ENCODE measurements around the gene GOLGA1. TPM values are rescaled to one million over a fixed set of nuclear protein-coding genes. Genes with fewer than 3 reads are reported as not detected.

GOLGA1 gene
- total and polyA plus RNA-seq, 2 donors, result 7.3 to 9.5 TPM

DNA sequence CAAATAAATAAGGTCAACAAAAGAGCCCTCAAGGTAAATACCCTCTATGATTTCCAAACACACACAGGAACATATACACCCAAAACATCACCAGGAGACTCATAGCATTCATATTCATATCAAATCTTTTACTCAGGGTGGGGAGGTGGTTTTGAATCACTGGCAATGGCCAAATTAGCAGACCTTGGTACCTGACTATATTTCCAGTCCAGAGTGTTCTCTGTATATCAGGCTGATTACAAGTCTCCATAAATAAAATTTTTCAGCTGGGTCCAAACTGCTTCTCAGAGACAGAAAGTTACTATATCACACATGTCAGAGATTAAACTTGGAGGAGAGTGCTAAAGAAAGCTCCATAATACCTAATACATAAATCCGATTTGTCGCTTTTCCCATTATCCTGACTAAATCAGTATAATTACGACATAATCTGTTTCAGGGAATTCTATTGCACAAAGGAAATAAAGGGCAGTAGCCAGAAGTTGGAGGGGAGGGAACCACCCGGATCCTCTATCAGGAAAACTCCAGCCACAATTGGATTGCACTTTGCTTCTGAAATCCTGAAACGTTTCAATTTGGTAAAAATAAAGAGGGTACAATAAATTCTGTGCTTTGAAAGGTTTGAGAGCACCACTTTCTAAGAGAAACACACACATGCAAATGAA, 7.0 kb upstream of the GOLGA1 start:
- Histone ChIP-seq H3K36me3 (ENCODE audit: control insufficient read depth in 2 of 2, insufficient read depth in 2 of 2, low read length in 1 of 2) (peaks cover 0 to 11% of the 10 kb centered on the region in 2 donors), H3K4me1 (ENCODE audit: control insufficient read depth in 2 of 2, insufficient read depth in 2 of 2, low read length in 2 of 2) (no peaks in the 10 kb centered on the region), H3K4me3 (ENCODE audit: low read length in 2 of 2) (no peak overlapping the region), H3K27me3 (ENCODE audit: control insufficient read depth in 2 of 2, insufficient read depth in 1 of 2, low read length in 1 of 2) (no peaks in the 10 kb centered on the region), H3K9me3 (ENCODE audit: control insufficient read depth in 2 of 2, insufficient read depth in 1 of 2, low read length in 1 of 2) (no peaks in the 10 kb centered on the region), H3K27ac (ENCODE audit: low read depth in 1 of 2, low read length in 1 of 2) (no peak overlapping the region)
- no peak for DNase-seq (ENCODE audit: low read depth in 6 of 9, low spot score in 9 of 9)
- 97% methylated on average over 5 of the region's 5 CpGs for WGBS

DNA sequence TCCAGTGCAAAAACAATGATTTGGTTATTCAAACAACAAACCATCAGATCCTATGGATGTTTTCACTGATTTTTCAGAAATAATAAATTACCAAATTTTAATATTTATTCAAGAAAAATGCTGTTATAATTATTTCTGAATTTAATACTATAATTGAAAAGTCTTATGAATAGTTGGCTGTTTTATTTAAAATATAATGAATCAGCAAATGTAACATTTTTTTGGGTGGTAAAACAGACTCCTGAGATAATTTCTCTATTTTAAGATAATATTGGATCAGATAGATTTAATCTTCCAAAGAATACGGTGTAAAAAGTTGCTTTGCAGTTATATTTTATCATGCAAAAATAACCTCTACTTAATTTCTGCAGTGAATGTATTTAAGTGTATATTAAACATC, 5.3 kb upstream of the GOLGA1 start:
- Histone ChIP-seq H3K27ac (ENCODE audit: low read depth in 1 of 2, low read length in 1 of 2) (no peak overlapping the region), H3K27me3 (ENCODE audit: control insufficient read depth in 2 of 2, insufficient read depth in 1 of 2, low read length in 1 of 2) (no peaks in the 10 kb centered on the region), H3K4me3 (ENCODE audit: low read length in 2 of 2) (no peak overlapping the region), H3K36me3 (ENCODE audit: control insufficient read depth in 2 of 2, insufficient read depth in 2 of 2, low read length in 1 of 2) (peaks cover 0 to 6% of the 10 kb centered on the region in 2 donors), H3K4me1 (ENCODE audit: control insufficient read depth in 2 of 2, insufficient read depth in 2 of 2, low read length in 2 of 2) (peaks cover 0 to 5% of the 10 kb centered on the region in 2 donors), H3K9me3 (ENCODE audit: control insufficient read depth in 2 of 2, insufficient read depth in 1 of 2, low read length in 1 of 2) (no peaks in the 10 kb centered on the region)
- WGBS, result 100% methylated on average over 1 of the region's 1 CpG
- no peak for DNase-seq (ENCODE audit: low read depth in 6 of 9, low spot score in 9 of 9)

DNA sequence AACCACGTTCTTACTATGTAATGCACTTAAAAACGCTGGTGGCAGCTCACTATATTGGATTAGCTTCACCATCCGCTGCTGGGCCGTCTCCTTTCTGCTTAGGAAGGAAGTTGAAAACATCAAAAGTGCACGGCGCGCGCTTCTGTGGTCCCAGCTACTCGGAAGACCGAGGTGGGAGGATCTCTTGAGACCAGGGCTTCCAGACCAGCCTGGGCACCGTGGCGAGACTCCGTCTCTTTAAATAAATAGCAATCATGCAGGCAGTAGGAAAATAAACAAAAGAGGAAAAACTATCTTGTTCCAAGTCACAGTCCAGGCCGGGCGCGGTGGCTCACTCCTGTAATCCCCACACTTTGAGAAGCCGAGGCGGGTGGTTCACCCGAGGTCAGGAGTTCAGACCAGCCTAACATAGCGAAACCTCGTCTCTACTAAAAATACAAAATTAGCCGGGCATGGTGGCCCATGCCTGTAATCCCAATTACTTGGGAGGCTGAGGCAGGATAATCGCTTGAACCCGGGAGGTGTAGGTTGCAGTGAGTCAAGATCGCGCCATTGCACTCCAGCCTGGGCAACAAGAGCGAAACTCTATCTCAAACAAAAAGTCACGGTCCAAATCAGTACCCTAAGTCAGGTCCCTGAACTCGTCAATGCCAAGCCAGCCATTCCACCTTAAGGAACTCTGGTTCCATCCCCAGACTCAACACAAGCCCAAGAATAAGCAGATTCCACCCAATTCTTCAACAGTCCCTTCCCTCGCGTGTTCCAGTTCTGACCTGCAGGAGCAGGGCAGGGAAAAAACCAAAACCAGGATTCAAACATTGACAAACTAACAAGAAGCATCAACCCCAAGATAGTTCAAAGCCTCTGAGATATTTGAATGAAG, 1.0 kb upstream of the GOLGA1 start:
- WGBS, result 18% methylated on average over 31 of the region's 31 CpGs

GRCh38 chr9:124940521-124940893, 376 bp downstream of the GOLGA1 start:
- Histone ChIP-seq H3K27me3 (ENCODE audit: control insufficient read depth in 2 of 2, insufficient read depth in 1 of 2, low read length in 1 of 2) (no peaks in the 10 kb centered on the region), H3K9me3 (ENCODE audit: control insufficient read depth in 2 of 2, insufficient read depth in 1 of 2, low read length in 1 of 2) (no peaks in the 10 kb centered on the region), H3K27ac (ENCODE audit: low read depth in 1 of 2, low read length in 1 of 2) (peak overlapping the region; percentile 84 to 93), H3K4me1 (ENCODE audit: control insufficient read depth in 2 of 2, insufficient read depth in 2 of 2, low read length in 2 of 2) (peaks cover 4 to 10% of the 10 kb centered on the region in 2 donors), H3K36me3 (ENCODE audit: control insufficient read depth in 2 of 2, insufficient read depth in 2 of 2, low read length in 1 of 2) (peaks cover 5 to 6% of the 10 kb centered on the region in 2 donors), H3K4me3 (ENCODE audit: low read length in 2 of 2) (peak overlapping the region; percentile 92 to 97)
- WGBS, result under 1% methylated on average over 17 of the region's 17 CpGs
- DNase-seq (ENCODE audit: low read depth in 6 of 9, low spot score in 9 of 9), result peak in 3 of 9 donors; percentile 8 to 24 (median 12)

More for the DNA sequence above, 1.0 kb upstream of the GOLGA1 start:
- Histone ChIP-seq H3K9me3 (ENCODE audit: control insufficient read depth in 2 of 2, insufficient read depth in 1 of 2, low read length in 1 of 2) (no peaks in the 10 kb centered on the region), H3K4me1 (ENCODE audit: control insufficient read depth in 2 of 2, insufficient read depth in 2 of 2, low read length in 2 of 2) (peaks cover 4 to 10% of the 10 kb centered on the region in 2 donors), H3K4me3 (ENCODE audit: low read length in 2 of 2) (peak overlapping the region; percentile 92 to 97), H3K27me3 (ENCODE audit: control insufficient read depth in 2 of 2, insufficient read depth in 1 of 2, low read length in 1 of 2) (no peaks in the 10 kb centered on the region), H3K27ac (ENCODE audit: low read depth in 1 of 2, low read length in 1 of 2) (peak overlapping the region; percentile 93 to 98), H3K36me3 (ENCODE audit: control insufficient read depth in 2 of 2, insufficient read depth in 2 of 2, low read length in 1 of 2) (no peaks in the 10 kb centered on the region)
- DNase-seq (ENCODE audit: low read depth in 6 of 9, low spot score in 9 of 9), result peak in 7 of 9 donors; percentile 53 to 89 (median 69)

- peak overlapping the region; percentile 92 to 97 for H3K4me3 ChIP-seq (ENCODE audit: low read length in 2 of 2)
- peaks cover 5 to 6% of the 10 kb centered on the region in 2 donors for H3K36me3 ChIP-seq (ENCODE audit: control insufficient read depth in 2 of 2, insufficient read depth in 2 of 2, low read length in 1 of 2)
- no peak for DNase-seq (ENCODE audit: low read depth in 6 of 9, low spot score in 9 of 9)
- peak overlapping the region in 1 of 2 donors; percentile 84 for H3K27ac ChIP-seq (ENCODE audit: low read depth in 1 of 2, low read length in 1 of 2)
- H3K27me3 ChIP-seq (ENCODE audit: control insufficient read depth in 2 of 2, insufficient read depth in 1 of 2, low read length in 1 of 2), result no peaks in the 10 kb centered on the region
- H3K9me3 ChIP-seq (ENCODE audit: control insufficient read depth in 2 of 2, insufficient read depth in 1 of 2, low read length in 1 of 2), result no peaks in the 10 kb centered on the region
- peaks cover 4 to 10% of the 10 kb centered on the region in 2 donors for H3K4me1 ChIP-seq (ENCODE audit: control insufficient read depth in 2 of 2, insufficient read depth in 2 of 2, low read length in 2 of 2)
Observed at GRCh38 chr9:124939944-124940343, 939 bp downstream of the GOLGA1 start.

DNA sequence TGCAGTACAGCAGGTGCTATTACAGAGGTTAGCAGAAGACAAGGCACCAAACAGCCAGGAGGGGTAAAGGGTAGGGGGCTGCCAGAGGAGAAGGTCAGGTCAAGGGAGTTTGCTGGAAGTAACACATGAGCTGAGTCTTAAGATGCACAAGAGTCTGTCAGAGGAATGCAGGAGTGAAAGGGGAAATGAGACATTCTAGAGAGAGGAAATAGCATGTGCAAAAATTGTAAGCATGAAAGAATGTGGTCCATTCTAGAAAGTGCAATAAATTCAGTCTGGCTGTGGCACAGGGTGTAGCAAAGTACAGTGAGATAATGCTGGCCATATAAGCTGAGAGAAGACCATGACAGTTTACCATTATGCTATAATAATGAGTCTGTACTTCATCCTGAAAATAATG, 6.6 kb downstream of the GOLGA1 start:
- Histone ChIP-seq H3K27ac (ENCODE audit: low read depth in 1 of 2, low read length in 1 of 2) (no peak overlapping the region), H3K36me3 (ENCODE audit: control insufficient read depth in 2 of 2, insufficient read depth in 2 of 2, low read length in 1 of 2) (peaks cover 7 to 29% of the 10 kb centered on the region in 2 donors), H3K4me1 (ENCODE audit: control insufficient read depth in 2 of 2, insufficient read depth in 2 of 2, low read length in 2 of 2) (no peaks in the 10 kb centered on the region), H3K9me3 (ENCODE audit: control insufficient read depth in 2 of 2, insufficient read depth in 1 of 2, low read length in 1 of 2) (no peaks in the 10 kb centered on the region), H3K4me3 (ENCODE audit: low read length in 2 of 2) (no peak overlapping the region), H3K27me3 (ENCODE audit: control insufficient read depth in 2 of 2, insufficient read depth in 1 of 2, low read length in 1 of 2) (no peaks in the 10 kb centered on the region)
- no peak for DNase-seq (ENCODE audit: low read depth in 6 of 9, low spot score in 9 of 9)

DNA sequence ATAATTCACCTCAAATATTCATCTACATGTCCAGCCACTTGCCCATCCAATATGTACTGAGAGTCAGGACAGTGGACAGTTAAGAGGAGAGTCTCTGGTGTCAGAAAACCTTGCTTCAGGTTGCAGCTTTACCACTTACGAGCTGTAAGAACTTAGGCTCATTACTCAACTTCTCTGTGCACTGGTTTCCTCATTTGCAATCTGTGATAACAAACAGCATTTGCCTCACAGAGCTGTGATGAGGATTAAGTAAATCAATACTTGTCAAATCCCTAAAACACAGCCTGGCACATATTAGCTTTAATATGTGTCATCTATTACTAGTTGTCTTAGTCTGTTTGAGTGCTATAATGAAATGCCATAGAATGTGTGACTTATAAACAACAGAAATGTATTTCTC, 8.6 kb downstream of the GOLGA1 start:
- no peak overlapping the region for H3K27ac ChIP-seq (ENCODE audit: low read depth in 1 of 2, low read length in 1 of 2)
- no peaks in the 10 kb centered on the region for H3K27me3 ChIP-seq (ENCODE audit: control insufficient read depth in 2 of 2, insufficient read depth in 1 of 2, low read length in 1 of 2)
- no peak for DNase-seq (ENCODE audit: low read depth in 6 of 9, low spot score in 9 of 9)

DNA sequence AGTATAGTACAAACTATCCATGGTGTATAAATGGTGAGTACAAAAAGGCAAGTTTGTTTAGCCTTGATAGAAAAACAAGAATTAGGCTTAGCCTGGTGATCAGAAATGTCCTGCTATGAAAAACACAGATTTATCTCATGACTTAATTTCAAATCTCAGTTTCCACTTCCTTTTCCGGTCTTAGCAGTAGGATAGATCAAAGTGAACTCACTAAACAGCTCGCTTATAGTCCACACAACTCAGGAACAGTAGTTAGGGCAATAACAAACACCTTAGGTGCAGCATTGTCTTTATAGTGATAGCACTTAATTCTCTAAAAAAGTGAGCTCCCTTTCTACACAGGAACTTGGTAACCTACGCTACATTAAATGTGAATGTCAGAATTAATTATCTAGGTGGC, 11.4 kb downstream of the GOLGA1 start:
- WGBS, result 97% methylated on average over 3 of the region's 3 CpGs
- no peak overlapping the region for H3K4me3 ChIP-seq (ENCODE audit: low read length in 2 of 2)
- H3K9me3 ChIP-seq (ENCODE audit: control insufficient read depth in 2 of 2, insufficient read depth in 1 of 2, low read length in 1 of 2), result no peaks in the 10 kb centered on the region
- no peaks in the 10 kb centered on the region for H3K4me1 ChIP-seq (ENCODE audit: control insufficient read depth in 2 of 2, insufficient read depth in 2 of 2, low read length in 2 of 2)
- H3K27me3 ChIP-seq (ENCODE audit: control insufficient read depth in 2 of 2, insufficient read depth in 1 of 2, low read length in 1 of 2), result no peaks in the 10 kb centered on the region
- no peak for DNase-seq (ENCODE audit: low read depth in 6 of 9, low spot score in 9 of 9)
- no peak overlapping the region for H3K27ac ChIP-seq (ENCODE audit: low read depth in 1 of 2, low read length in 1 of 2)
- H3K36me3 ChIP-seq (ENCODE audit: control insufficient read depth in 2 of 2, insufficient read depth in 2 of 2, low read length in 1 of 2), result peaks cover 8 to 31% of the 10 kb centered on the region in 2 donors

More for the DNA sequence above, 8.6 kb downstream of the GOLGA1 start:
- WGBS, result 97% methylated on average over 1 of the region's 1 CpG
- no peaks in the 10 kb centered on the region for H3K4me1 ChIP-seq (ENCODE audit: control insufficient read depth in 2 of 2, insufficient read depth in 2 of 2, low read length in 2 of 2)
- H3K9me3 ChIP-seq (ENCODE audit: control insufficient read depth in 2 of 2, insufficient read depth in 1 of 2, low read length in 1 of 2), result no peaks in the 10 kb centered on the region
- H3K36me3 ChIP-seq (ENCODE audit: control insufficient read depth in 2 of 2, insufficient read depth in 2 of 2, low read length in 1 of 2), result peaks cover 7 to 36% of the 10 kb centered on the region in 2 donors
- H3K4me3 ChIP-seq (ENCODE audit: low read length in 2 of 2), result no peak overlapping the region

DNA sequence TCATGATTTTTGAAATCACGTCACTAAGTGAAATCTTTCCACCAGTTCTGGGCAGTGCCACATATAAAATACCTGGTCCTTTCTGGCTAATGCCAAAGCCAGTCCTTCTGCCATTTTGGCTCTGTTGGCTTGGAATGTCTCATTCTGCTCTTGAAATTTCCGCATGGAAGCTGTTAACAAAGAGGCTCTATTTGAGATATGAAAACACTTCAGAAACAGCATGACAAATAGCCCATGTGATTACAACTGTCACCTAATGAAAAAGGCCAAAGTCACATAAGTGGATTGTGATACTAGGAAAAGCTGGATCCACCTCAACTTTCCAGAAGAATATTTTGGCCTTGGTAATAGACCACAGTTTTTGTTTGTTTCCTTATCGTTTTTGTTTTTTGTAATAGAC, 12.8 kb downstream of the GOLGA1 start:
- H3K36me3 ChIP-seq (ENCODE audit: control insufficient read depth in 2 of 2, insufficient read depth in 2 of 2, low read length in 1 of 2), result peaks cover 8 to 28% of the 10 kb centered on the region in 2 donors
- DNase-seq (ENCODE audit: low read depth in 6 of 9, low spot score in 9 of 9), result no peak
- H3K4me1 ChIP-seq (ENCODE audit: control insufficient read depth in 2 of 2, insufficient read depth in 2 of 2, low read length in 2 of 2), result no peaks in the 10 kb centered on the region
- no peaks in the 10 kb centered on the region for H3K27me3 ChIP-seq (ENCODE audit: control insufficient read depth in 2 of 2, insufficient read depth in 1 of 2, low read length in 1 of 2)
- 97% methylated on average over 3 of the region's 3 CpGs for WGBS
- no peak overlapping the region for H3K27ac ChIP-seq (ENCODE audit: low read depth in 1 of 2, low read length in 1 of 2)
- no peaks in the 10 kb centered on the region for H3K9me3 ChIP-seq (ENCODE audit: control insufficient read depth in 2 of 2, insufficient read depth in 1 of 2, low read length in 1 of 2)
- no peak overlapping the region for H3K4me3 ChIP-seq (ENCODE audit: low read length in 2 of 2)
